ENCODE results near the gene MARCHF3. TPM values are rescaled to one million over a fixed set of nuclear protein-coding genes. Genes with fewer than 3 reads are reported as not detected.

The MARCHF3 gene
- polyA plus RNA-seq, 2 of the 4 experiments (the other 2 are of a cell fraction): 0.39 to 0.68 TPM

DNA sequence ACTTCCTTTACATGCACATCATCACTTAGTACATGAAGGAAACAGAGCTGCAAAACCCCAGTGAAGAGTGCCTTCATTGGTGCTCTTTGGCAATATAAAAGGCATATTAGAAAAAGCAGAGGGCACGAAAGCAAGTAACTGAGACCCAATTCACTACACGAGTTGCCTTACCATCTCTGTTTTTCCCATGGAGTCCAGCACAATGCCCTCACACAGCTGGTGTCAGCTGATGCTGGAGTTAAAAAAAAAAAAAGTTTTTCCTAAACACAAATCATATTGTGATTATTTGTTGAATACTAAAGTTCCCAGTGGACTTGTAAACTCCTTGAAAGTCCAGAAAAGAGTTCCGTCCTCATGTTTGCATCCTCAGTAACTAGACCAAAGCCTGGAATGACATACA, 25.6 kb downstream of the MARCHF3 start:
- CTCF ChIA-PET: no interaction called here
- H3K4me3 ChIP-seq: no peak overlapping the region
- no peak overlapping the region for H3K4me2 ChIP-seq
- TF ChIP-seq NR3C1 (IDR thresholded peaks at IDR 0.05): no peak
- TF ChIP-seq, protein P1, sequence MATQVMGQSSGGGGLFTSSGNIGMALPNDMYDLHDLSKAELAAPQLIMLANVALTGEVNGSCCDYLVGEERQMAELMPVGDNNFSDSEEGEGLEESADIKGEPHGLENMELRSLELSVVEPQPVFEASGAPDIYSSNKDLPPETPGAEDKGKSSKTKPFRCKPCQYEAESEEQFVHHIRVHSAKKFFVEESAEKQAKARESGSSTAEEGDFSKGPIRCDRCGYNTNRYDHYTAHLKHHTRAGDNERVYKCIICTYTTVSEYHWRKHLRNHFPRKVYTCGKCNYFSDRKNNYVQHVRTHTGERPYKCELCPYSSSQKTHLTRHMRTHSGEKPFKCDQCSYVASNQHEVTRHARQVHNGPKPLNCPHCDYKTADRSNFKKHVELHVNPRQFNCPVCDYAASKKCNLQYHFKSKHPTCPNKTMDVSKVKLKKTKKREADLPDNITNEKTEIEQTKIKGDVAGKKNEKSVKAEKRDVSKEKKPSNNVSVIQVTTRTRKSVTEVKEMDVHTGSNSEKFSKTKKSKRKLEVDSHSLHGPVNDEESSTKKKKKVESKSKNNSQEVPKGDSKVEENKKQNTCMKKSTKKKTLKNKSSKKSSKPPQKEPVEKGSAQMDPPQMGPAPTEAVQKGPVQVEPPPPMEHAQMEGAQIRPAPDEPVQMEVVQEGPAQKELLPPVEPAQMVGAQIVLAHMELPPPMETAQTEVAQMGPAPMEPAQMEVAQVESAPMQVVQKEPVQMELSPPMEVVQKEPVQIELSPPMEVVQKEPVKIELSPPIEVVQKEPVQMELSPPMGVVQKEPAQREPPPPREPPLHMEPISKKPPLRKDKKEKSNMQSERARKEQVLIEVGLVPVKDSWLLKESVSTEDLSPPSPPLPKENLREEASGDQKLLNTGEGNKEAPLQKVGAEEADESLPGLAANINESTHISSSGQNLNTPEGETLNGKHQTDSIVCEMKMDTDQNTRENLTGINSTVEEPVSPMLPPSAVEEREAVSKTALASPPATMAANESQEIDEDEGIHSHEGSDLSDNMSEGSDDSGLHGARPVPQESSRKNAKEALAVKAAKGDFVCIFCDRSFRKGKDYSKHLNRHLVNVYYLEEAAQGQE (IDR thresholded peaks at IDR 0.05): no peak
- TF ChIP-seq, protein P2, sequence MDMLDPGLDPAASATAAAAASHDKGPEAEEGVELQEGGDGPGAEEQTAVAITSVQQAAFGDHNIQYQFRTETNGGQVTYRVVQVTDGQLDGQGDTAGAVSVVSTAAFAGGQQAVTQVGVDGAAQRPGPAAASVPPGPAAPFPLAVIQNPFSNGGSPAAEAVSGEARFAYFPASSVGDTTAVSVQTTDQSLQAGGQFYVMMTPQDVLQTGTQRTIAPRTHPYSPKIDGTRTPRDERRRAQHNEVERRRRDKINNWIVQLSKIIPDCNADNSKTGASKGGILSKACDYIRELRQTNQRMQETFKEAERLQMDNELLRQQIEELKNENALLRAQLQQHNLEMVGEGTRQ (IDR thresholded peaks at IDR 0.05): no peak
- no peak for TF ChIP-seq POLR2A (IDR thresholded peaks at IDR 0.05; ENCODE audit: low read length)
- TF ChIP-seq KDM5A (IDR thresholded peaks at IDR 0.05): no peak
- TF ChIP-seq HDAC2 (IDR thresholded peaks at IDR 0.05): no peak
- TF ChIP-seq, protein P3, sequence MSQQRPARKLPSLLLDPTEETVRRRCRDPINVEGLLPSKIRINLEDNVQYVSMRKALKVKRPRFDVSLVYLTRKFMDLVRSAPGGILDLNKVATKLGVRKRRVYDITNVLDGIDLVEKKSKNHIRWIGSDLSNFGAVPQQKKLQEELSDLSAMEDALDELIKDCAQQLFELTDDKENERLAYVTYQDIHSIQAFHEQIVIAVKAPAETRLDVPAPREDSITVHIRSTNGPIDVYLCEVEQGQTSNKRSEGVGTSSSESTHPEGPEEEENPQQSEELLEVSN (IDR thresholded peaks at IDR 0.05; ENCODE audit: borderline replicate concordance, low read depth): no peak
- TF ChIP-seq FOXS1 (CRISPR knock-in tag; IDR thresholded peaks at IDR 0.05): no peak
- TF ChIP-seq EP300 (IDR thresholded peaks at IDR 0.05): no peak
- no peak for TF ChIP-seq TP53 (CRISPR knock-in tag; IDR thresholded peaks at IDR 0.05)
- TF ChIP-seq FOSL2 (IDR thresholded peaks at IDR 0.05): no peak
- no peak for TF ChIP-seq FOSL2 (CRISPR knock-in tag; IDR thresholded peaks at IDR 0.05)
- TF ChIP-seq ZC3H11A (IDR thresholded peaks at IDR 0.05): no peak
- TF ChIP-seq, protein P4, sequence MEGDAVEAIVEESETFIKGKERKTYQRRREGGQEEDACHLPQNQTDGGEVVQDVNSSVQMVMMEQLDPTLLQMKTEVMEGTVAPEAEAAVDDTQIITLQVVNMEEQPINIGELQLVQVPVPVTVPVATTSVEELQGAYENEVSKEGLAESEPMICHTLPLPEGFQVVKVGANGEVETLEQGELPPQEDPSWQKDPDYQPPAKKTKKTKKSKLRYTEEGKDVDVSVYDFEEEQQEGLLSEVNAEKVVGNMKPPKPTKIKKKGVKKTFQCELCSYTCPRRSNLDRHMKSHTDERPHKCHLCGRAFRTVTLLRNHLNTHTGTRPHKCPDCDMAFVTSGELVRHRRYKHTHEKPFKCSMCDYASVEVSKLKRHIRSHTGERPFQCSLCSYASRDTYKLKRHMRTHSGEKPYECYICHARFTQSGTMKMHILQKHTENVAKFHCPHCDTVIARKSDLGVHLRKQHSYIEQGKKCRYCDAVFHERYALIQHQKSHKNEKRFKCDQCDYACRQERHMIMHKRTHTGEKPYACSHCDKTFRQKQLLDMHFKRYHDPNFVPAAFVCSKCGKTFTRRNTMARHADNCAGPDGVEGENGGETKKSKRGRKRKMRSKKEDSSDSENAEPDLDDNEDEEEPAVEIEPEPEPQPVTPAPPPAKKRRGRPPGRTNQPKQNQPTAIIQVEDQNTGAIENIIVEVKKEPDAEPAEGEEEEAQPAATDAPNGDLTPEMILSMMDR (IDR thresholded peaks at IDR 0.05): no peak
- TF ChIP-seq NPAS2 (CRISPR knock-in tag; IDR thresholded peaks at IDR 0.05; ENCODE audit: borderline replicate concordance): no peak
- TF ChIP-seq CBX8 (IDR thresholded peaks at IDR 0.05): no peak
- TF ChIP-seq, protein P5, sequence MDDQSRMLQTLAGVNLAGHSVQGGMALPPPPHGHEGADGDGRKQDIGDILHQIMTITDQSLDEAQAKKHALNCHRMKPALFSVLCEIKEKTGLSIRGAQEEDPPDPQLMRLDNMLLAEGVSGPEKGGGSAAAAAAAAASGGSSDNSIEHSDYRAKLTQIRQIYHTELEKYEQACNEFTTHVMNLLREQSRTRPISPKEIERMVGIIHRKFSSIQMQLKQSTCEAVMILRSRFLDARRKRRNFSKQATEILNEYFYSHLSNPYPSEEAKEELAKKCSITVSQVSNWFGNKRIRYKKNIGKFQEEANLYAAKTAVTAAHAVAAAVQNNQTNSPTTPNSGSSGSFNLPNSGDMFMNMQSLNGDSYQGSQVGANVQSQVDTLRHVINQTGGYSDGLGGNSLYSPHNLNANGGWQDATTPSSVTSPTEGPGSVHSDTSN (IDR thresholded peaks at IDR 0.05): no peak
- TF ChIP-seq NFE2L2 (conservative IDR thresholded peaks at IDR 0.05; ENCODE audit: low read length): no peak
- no peak for TF ChIP-seq GATA3 (IDR thresholded peaks at IDR 0.05; ENCODE audit: borderline replicate concordance)
- FAIRE-seq (no peak), DNase-seq (ENCODE audit: low read depth in 1 of 2, low spot score in 1 of 2) (no peak), ATAC-seq (no peak)
- WGBS (ENCODE audit: missing lambda C conversion rate): 68% methylated on average over 3 of the region's 3 CpGs
- H3K27ac ChIP-seq: no peak overlapping the region
- no peaks in the 10 kb centered on the region for H3K4me1 ChIP-seq
- POLR2A ChIA-PET: no interaction called here
- H3K9me3 ChIP-seq: no peaks in the 10 kb centered on the region

DNA sequence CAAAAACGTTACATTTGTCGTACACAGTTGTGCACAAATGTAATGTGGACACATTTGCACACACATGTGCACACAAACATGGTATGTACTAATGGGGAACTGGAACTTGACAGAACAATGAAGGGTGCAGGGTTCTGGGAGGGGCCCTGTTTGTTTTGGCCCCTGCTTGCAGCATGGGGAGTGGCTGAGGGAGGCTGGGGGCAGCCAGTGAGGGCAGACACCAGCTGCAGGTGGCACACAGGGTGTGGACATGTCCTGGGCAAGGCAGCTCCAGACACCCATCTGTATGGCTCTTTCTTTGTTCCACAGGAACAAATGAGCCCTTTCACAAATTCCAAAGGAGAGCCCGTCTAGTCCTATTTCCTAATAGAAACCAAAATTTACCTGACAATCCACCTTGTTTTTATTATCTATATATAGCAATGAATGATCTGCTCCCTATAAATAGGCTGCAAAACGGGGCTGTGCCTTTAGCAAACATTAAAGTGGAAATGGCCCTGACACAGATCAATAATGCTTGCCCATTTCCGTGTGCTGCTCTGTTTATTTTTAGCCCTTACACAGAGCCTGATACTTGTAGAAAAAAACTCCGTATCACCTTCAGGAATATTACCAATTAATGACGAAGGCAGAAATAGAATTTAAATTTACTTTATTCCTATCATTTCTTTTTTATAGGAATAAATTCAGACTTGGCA, 26.4 kb downstream of the MARCHF3 start:
- H3K4me1 ChIP-seq: no peaks in the 10 kb centered on the region
- no peaks in the 10 kb centered on the region for H3K9me3 ChIP-seq
- CTCF ChIA-PET: interaction anchor here (1.3 kb wide), 1 partner anchor 36 kb away, joined by 3 read pairs; no protein-coding TSS in a partner anchor
- TF ChIP-seq RCOR1 (IDR thresholded peaks at IDR 0.05; ENCODE audit: low read depth, low read length) (no peak), FOSB (CRISPR knock-in tag; IDR thresholded peaks at IDR 0.05) (no peak), CBX2 (IDR thresholded peaks at IDR 0.05; ENCODE audit: borderline replicate concordance, low read depth) (no peak), KDM5A (IDR thresholded peaks at IDR 0.05) (no peak), TFCP2L1 (CRISPR knock-in tag; IDR thresholded peaks at IDR 0.05) (no peak), HEYL (CRISPR knock-in tag; IDR thresholded peaks at IDR 0.05) (no peak), CHD2 (IDR thresholded peaks at IDR 0.05; ENCODE audit: low read length, partially characterized antibody) (no peak), EHF (CRISPR knock-in tag; IDR thresholded peaks at IDR 0.05) (no peak), POLR2A (IDR thresholded peaks at IDR 0.05; ENCODE audit: low read length) (no peak), CHD4 (IDR thresholded peaks at IDR 0.05; ENCODE audit: borderline replicate concordance) (no peak), MYC (IDR thresholded peaks at IDR 0.05; ENCODE audit: borderline replicate concordance, low read length) (no peak)
- TF ChIP-seq, protein P6, sequence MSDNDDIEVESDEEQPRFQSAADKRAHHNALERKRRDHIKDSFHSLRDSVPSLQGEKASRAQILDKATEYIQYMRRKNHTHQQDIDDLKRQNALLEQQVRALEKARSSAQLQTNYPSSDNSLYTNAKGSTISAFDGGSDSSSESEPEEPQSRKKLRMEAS (IDR thresholded peaks at IDR 0.05): no peak
- TF ChIP-seq, protein P3 (IDR thresholded peaks at IDR 0.05; ENCODE audit: borderline replicate concordance, low read depth): no peak
- TF ChIP-seq, protein P7, sequence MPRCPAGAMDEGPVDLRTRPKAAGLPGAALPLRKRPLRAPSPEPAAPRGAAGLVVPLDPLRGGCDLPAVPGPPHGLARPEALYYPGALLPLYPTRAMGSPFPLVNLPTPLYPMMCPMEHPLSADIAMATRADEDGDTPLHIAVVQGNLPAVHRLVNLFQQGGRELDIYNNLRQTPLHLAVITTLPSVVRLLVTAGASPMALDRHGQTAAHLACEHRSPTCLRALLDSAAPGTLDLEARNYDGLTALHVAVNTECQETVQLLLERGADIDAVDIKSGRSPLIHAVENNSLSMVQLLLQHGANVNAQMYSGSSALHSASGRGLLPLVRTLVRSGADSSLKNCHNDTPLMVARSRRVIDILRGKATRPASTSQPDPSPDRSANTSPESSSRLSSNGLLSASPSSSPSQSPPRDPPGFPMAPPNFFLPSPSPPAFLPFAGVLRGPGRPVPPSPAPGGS (IDR thresholded peaks at IDR 0.05): no peak
- no peak overlapping the region for H3K4me3 ChIP-seq
- DNase-seq (ENCODE audit: low read depth in 1 of 2, low spot score in 1 of 2): no peak
- no peak for ATAC-seq
- POLR2A ChIA-PET: no interaction called here
- 57% methylated on average over 7 of the region's 7 CpGs for WGBS (ENCODE audit: missing lambda C conversion rate)
- FAIRE-seq: no peak
- no peak overlapping the region for H3K27ac ChIP-seq
- no peak overlapping the region for H3K4me2 ChIP-seq

Measured in A549 (cell line).